HG02870 (cell line): ENCODE results near the gene NR3C1.

ENCODE experiments used
- ATAC-seq: cut with Tn5 transposase; IDR thresholded peaks from one replicate; pipeline ENCODE4 v1.9.1; 2021; ENCODE audit warnings: mild to moderate bottlenecking, moderate library complexity; ENCODE audit not compliant: unreplicated experiment

Gene NR3C1

DNA sequence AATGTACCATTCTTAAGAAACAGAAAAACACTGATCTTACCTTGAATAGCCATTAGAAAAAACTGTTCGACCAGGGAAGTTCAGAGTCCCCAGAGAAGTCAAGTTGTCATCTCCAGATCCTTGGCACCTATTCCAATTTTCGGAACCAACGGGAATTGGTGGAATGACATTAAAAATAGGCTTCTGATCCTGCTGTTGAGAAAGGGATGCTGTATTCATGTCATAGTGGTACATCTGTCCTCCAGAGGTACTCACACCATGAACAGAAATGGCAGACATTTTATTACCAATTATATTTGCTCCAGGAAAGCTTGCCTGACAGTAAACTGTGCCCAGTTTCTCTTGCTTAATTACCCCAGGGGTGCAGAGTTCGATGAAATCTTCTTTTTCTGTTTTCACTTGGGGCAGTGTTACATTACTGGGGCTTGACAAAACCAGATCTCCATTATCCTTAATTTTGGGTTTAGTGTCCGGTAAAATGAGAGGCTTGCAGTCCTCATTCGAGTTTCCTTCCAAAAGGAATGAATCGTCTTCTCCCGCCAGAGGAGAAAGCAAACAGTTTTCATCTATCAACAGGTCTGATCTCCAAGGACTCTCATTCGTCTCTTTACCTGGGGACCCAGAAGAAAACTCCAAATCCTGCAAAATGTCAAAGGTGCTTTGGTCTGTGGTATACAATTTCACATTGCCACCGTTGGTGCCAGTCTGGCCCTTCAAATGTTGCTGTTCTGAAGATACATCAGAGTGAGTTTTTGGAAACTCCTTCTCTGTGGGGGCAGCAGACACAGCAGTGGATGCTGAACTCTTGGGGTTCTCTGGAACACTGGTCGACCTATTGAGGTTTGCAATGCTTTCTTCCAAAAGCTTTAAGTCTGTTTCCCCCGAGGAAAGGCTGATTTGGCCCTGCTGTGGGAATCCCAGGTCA, 3.6 kb downstream of the NR3C1 start:
- no peak for ATAC-seq

DNA sequence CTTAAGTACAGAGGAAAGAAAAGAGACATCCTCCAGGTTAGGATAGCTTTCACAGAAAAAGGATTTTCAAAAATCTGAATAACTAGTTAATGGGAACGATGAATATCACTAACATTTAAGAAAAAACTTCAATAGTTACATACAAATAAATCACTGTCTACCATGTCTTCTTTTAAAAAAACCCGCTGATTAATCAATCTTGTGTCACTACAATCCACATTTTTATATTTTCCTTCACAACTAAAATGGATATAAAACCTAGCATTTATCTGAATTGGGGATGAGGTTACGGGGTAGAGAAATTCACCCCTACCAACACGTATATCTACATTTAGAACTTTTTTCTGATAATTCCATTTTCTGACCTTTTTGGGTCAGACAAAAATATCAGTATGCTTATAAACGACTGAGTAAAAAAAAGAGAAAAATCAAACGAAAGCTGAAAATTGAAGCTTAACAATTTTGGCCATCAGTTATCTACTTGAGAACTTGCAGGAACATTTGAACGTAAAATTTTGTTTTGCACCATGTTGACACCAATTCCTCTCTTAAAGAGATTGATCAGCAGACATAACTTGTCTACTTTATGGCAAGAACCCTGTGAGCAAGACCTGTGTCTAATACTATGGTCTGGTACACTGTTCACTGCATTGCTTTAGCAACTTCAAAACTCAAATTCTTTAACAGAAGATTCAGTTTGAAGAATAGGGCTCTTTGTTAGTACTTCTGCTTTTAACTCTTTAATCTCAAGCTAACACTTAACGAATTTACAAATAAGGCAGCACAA, 4.8 kb downstream of the NR3C1 start:
- no peak for ATAC-seq

DNA sequence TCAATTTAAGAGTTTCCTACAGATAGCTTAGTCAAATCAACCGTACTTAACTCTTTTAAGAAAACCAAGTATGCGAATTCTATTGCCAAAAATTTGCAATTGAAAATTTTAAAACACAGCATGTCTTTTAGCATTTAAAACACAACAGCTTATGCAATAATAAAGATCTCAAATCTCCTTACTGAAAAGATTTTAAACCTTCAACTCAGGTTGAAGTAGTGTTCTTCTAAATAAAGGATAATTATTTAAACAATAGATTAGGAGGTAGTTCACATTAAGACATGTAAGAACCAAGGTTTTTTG, 5.5 kb downstream of the NR3C1 start:
- ATAC-seq: no peak

DNA sequence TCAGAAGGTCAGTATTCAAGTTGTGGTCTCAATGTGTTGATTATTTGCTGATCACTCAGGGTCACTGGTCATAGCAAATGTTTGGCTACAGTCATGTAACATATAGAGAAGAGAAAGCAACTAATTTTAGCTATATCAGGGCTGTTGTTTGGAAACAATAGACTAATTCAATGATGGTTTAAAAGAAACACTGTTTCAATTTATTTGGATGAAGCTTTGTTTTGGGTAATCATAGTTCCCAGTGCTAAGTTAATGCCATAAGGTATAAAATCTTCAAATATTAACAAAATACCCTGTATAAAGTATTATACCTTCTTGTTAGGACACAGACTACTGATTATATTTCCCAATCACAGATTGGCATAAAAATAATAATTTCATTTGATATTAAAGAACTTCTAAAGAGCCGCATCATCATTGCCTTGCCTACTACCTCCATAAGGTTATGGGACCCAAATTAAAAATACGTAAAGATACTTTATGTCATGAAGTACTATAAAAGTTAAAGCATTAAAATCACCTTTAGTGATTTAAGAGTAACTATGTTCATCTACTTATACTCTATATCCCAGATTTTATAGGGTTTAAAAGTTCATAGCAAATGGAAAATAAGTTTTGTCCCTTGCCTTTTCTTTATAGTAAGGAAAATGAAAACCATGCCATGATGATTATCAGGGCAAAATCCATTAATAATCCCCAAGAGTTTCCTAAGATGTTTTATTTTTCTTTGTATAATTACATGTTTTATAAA, 6.0 kb downstream of the NR3C1 start:
- ATAC-seq: no peak

DNA sequence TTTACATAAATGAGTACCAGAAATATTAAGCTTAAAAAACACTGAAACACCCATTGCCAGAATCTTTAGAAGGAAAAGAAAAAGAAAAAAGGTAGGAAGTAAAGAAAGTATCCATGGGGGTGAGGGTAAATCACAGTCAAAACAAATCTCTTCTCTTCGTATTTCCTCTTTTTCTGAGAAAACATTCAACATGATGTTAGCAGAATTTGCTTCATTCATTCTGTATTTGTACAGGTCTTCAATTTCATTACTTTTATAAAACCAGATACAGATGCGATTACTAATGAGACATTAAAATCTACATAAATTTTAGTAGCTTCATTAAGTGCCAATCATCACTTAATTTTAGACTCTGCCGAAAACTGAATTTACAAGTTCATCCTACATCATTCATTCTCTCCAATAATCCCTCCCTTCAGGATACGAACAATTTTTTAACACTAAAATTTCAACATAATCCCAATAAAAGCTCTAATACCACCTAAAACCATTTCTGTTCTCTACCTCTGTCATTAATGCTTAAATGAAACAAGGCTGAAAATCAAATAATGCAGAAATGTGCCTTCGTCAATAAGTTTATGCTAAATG, 7.0 kb downstream of the NR3C1 start:
- no peak for ATAC-seq

DNA sequence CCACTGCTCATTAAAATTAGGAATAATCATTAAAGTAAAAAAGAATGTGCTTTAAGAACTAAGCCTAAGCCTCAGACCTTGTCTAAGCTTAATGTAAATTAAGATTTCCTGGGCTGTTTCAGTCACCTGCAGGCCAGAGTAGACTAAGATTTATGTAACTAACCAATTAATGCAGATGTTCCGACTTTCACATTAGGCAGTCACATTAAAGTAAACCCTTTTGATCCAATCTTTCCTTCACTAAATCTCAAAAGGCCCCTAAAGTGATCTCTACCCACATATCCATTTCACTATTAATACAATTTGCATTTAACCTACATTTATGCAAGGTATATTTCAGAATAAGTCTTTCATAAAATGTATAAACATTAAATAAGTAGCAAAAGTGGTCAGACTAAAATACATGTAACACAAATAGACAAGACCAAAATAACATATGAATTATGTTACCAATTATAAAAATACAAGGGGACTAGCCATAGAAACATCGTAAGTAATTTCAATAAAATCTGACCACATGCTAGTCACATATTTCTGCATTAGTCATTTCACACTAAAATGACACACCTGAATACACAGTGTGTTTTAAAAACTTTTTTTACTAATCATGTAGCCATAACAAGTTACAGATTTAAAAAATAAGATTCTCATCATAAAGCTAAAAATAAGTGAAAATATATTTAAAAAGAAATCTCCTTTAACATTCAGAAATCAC, 7.7 kb downstream of the NR3C1 start:
- peak; percentile 82 for ATAC-seq

DNA sequence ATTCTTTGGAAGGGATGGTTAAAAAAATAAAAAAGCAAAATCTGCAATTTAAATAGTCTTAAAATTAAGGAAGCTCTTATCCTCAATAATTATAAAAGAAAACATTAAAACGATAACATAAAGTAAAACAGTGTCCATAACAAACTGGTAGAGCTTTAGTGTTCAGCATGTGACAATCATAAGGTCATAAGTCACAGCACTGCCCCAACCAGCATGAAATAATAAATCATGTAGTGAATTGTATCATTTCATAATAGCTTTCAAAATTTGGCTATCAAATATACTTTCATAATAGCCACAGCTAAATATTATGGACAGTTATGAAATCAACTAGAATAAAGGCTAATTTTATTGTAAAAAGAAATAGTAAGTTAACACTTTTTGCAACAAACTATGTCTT, 10.0 kb downstream of the NR3C1 start:
- no peak for ATAC-seq

DNA sequence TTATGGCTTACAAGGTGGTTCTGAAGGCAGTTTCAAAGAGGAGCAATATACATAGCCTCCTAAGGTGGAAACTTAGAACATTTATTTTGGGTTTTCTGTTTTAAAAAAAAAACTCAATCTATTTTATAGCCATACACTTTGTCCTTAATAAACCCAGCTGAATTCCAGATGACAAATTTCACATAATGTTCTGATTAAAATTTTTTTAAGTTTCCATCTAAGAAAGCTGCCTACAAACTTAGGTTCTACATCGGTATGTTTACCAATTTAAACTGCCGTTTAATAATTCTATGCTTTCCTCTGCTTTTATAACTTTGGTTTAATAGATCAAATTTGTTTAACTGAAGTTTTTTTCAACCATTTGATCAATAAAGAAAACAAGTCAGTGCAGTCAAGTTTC, 12.5 kb downstream of the NR3C1 start:
- no peak for ATAC-seq

DNA sequence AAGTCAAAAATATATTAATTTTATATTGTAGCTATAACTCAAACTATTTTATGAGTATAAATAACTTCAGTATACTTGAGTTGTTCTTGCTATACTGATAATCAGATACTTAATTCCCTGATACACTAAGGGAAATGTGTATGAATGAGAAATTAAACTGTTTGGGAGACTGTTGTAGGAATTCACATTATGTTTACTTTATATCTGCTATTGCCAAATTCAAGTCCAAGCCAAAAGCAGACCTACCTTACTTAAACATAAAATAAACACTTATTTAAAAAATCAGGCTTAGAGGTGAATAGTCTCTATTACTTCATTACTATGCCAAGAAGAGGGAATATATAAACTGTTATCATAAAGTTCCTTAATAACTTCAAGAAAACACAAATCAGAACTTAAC, 13.2 kb downstream of the NR3C1 start:
- ATAC-seq: no peak

DNA sequence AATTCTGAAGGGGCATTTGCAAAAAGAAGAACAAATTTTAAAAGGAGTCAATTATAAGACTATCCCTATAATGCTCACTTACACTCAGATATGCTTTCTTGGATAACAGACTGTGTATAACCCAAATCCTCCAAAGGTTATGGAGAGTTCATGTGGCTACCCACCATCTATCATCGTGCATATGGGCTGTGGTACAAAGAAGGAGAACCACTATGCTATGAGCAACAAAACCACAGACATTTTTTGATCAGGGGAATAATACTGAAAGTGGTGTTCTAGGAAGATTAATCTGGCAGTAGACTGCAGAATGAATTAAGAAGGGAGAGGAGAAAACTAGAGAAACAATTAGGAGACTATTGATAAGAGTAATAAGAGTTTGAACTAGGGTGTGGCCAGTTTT, 16.8 kb downstream of the NR3C1 start:
- no peak for ATAC-seq

DNA sequence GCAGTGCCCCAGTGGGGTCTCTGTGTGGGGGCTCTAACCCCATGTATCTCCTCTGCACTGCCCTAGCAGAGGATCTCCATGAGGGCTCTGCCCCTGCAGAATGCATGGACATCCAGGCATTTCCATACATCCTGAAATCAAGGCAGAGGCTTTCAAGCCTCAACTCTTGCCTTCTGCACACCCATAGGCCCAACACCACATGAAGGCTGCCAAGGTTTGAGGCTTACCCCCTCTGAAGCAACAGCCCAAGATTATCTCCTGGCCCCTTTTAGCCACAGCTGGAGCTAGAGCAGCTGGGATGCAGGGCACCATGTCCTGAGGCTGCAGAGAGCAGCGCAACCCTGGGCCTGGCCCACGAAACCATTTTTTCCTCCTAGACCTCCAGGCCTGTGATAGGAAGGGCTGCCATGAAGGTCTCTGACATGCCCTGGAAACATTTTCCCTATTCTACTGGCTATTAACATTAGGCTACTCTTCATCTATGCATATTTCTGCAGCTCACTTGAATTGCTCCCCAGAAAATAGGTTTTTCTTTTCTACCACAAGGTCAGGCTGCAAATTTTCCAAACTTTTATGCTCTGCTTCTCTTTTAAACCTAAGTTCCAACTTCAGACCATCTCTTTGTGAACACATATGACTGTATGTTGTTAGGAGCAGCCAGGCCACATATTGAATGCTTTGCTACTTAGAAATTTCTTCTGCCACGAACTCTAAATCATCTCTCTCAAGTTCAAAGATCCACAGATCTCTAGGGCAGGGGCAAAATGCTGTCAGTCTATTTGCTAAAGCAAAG, 18.4 kb downstream of the NR3C1 start:
- no peak for ATAC-seq

DNA sequence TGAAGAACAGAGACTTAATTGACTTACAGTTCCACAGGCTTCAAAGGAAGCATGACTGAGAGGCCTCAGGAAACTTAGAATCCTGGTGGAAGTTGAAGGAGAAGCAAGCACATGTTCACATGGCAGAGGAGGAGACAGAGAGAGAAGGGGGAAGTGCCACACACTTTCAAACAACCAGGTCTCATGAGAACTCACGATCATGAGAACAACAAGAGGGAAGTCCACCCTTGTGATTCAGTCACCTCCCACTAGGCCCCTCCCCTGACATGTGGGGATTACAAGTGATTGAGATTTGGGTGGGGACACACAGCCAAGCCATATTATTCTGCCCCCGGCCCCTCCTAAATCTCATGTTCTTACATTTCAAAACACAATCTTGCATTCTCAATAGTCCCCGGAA, 19.5 kb downstream of the NR3C1 start:
- ATAC-seq: no peak

DNA sequence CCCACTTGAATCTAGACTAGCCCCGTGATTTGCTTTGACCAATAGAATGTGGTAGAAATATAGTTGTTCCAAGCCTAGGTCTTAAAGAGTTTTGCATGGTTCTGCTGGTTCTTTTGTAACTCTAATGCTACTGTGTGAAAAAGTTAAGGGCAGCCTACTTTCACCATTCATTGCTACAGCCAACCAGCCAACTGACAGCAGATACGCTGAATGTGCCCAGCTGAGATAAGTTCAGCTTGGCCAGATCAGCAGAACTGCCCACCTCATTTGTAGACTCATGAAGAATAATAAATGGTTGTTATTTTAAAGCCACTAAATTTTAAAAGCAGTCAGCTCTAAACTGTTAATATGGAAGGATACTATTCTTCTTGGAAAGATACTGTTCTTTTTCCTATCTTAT, 23.9 kb downstream of the NR3C1 start:
- ATAC-seq: no peak

DNA sequence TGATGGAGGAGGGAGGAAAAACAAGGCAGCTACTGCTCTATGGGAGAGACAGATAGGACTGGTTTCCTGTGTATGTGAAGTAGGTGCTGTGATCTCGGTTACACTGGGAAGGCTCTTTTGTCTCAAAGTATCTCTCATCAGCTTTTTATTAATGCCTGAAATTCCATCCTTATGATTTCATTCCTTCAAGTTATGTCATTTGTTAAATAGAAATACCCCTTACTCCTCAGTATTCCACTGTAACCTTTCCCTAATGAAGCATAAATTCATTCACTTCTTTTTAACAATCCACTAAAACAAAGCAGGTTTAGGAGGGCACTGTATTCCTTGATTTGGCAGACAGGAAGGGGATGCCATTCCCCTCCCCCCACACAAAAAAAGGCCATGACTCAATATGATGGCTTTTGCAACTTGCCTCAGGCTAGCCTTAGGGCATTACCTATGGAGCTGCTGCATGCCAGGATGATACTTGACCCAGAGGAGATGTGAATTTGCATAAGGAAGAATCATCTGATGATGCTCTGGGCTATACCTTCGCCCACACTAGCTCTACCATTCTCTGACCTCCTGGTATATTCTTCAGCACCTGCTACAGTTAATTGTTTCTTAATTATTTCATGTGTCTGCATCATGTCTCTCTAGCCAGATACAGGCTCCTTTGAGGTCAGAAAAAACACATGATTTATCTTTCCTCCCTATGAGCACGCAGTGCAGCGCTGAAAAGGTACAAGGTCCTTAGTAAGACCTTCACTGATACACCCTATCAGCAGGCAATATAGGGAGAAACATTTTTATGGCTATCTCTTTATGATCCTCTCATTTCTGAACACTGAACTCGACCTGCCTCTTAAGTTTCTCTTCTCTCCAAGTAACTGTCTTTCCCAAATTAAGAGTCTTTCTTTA, 26.3 kb downstream of the NR3C1 start:
- no peak for ATAC-seq

DNA sequence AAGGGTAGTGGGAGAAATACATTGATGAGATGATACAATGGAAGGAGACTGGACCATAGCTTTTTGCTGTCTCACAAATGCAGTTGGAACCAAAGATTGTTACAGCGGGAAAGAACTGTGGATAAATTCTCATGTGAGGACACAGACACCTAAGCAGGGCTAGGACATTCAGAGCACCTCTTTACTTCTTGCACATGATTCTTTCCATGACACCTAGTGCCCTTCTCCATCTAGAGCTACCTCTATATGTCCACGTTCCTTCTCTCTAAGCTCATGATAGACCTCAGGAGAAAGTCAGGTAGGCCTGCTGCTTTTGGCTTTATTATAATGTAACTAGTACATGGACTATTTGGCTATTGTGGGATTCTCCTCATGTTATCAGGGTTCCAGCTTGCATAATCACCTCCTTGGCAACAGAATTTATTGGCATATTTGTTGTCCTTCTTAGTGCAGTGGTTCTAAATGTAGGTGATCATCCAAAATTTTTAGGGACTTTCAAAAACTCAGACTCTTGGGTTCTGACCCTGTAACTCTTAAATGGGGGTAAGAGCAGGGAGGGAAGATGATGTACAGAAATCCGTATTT, 27.2 kb downstream of the NR3C1 start:
- ATAC-seq: no peak

DNA sequence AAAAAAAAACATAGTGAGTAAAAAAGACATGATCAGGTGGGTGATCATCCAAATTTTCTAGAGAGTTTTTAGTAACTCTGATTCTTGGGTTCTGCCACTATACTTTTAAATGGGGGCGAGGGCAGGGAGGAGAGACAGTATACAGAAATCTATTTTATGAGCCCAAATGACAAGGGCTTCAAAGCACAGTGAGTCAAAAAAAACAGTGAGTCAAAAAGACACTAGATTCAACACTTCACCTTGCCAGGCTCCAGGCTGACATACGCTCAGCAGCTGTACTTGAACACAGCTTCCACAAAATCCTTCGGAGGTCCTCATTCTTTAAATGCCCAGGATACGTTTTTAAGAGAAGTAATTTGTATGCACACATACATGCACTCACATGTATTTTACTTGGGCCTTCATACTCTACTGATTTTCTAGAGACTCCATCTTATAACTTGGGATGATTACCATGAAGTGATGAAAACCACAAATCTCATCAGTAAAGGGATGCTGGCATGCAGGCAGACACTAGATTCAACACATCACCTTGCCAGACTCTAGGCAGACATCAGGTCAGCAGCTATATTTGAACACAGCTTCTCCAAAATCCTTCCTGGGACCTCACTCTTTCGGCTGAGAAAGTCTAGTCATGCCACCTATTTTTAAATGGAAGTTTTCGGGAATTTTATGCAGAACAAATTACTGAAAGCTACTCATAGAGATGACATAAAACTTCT, 28.8 kb downstream of the NR3C1 start:
- ATAC-seq: no peak

DNA sequence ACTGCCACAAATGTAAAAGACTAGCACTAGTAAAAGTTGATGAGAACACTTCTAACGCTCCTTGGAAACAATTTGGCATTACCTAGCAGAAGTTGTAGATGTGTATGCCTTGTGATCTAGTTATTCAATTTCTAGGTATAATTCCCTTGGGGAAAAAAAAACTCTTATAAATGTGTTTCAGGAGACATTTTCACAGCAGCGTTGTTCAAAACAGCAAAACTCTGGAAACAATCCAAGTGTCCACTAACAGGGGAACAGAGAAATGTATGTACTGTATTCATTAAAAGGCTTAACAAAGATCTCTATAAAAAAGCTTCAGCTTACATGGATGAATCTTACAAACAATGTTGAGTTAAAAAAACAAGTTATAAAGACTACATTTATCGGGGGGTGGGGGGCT, 30.4 kb downstream of the NR3C1 start:
- ATAC-seq: no peak
